ENCODE data around the gene KCNG1. TPM values are rescaled to one million over a fixed set of nuclear protein-coding genes. Genes with fewer than 3 reads are reported as not detected.

KCNG1 gene
- total RNA-seq, 1 donor from 2014 or later: 3.6 TPM

DNA sequence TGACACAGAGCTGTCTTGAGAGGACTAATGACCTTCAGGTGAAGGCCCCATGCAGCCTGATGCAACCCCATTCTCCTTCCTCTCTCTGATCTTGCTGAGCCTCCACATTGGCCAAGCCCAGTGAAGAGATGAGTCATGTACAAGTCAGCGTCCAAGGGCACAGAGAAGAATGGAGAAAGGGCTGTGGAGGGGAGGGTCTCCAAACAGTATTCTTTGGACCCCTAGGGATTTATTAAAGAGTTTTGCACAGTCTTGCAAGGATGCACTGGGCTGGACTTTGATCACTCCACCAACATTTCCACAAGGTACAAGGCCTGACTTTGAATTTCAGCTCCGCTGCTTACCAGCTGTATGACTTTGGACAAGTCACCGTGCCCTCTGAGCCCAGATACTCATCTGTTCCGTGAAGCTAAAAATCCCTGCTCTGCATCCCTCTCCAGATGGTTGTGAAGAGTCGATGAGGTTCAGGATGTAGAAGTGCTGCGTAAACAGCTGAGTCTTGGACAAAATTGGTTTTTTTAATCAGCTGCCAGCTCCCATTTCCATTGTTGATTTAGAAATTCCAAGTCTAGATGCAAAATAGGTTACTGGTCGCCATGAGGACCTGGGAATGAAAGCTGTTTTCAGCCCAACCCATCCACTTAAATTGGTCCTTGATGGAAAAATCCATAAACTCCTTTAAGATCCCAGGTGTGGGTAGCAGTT is 14.1 kb upstream of the KCNG1 start:
- TF ChIP-seq, protein P1, sequence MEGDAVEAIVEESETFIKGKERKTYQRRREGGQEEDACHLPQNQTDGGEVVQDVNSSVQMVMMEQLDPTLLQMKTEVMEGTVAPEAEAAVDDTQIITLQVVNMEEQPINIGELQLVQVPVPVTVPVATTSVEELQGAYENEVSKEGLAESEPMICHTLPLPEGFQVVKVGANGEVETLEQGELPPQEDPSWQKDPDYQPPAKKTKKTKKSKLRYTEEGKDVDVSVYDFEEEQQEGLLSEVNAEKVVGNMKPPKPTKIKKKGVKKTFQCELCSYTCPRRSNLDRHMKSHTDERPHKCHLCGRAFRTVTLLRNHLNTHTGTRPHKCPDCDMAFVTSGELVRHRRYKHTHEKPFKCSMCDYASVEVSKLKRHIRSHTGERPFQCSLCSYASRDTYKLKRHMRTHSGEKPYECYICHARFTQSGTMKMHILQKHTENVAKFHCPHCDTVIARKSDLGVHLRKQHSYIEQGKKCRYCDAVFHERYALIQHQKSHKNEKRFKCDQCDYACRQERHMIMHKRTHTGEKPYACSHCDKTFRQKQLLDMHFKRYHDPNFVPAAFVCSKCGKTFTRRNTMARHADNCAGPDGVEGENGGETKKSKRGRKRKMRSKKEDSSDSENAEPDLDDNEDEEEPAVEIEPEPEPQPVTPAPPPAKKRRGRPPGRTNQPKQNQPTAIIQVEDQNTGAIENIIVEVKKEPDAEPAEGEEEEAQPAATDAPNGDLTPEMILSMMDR (IDR thresholded peaks at IDR 0.05; ENCODE audit: partially characterized antibody, unreplicated experiment): no peak
- H3K9me3 Mint-ChIP-seq (ENCODE audit: unreplicated experiment): peaks cover 4% of the 10 kb centered on the region
- DNase-seq: no peak
- H3K36me3 Mint-ChIP-seq (ENCODE audit: unreplicated experiment): no peaks in the 10 kb centered on the region
- peaks cover 2% of the 10 kb centered on the region for H3K4me1 Mint-ChIP-seq (ENCODE audit: low read depth, unreplicated experiment)
- H3K4me3 Mint-ChIP-seq (ENCODE audit: unreplicated experiment): no peak overlapping the region
- no peak overlapping the region for H3K27ac Mint-ChIP-seq (ENCODE audit: unreplicated experiment)
- H3K27me3 Mint-ChIP-seq (ENCODE audit: unreplicated experiment): peaks cover 3% of the 10 kb centered on the region

DNA sequence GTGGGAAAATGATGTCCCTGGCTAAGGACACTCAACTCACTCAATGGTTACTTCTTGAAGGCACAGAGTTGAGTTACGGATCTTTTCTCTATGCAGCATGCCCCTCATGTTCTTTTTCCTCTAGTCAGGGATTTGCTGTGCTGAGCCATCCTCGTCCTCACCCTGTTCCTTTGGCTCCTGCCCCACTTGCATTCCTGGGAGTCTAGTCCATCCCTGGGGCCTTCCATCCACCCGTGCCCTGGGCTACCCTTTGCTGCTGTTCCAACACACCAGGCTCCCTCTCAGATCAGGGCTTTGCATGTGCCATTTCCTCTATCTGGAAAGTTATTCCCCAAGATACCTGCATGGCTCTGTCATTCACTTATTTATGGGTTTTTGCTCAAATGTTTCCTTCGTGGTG is 13.3 kb upstream of the KCNG1 start:
- Mint-ChIP-seq H3K9me3 (ENCODE audit: unreplicated experiment) (peaks cover 4% of the 10 kb centered on the region), H3K4me1 (ENCODE audit: low read depth, unreplicated experiment) (peaks cover 2% of the 10 kb centered on the region), H3K27me3 (ENCODE audit: unreplicated experiment) (peaks cover 3% of the 10 kb centered on the region), H3K27ac (ENCODE audit: unreplicated experiment) (no peak overlapping the region), H3K4me3 (ENCODE audit: unreplicated experiment) (no peak overlapping the region), H3K36me3 (ENCODE audit: unreplicated experiment) (no peaks in the 10 kb centered on the region)
- TF ChIP-seq, protein P1 (IDR thresholded peaks at IDR 0.05; ENCODE audit: partially characterized antibody, unreplicated experiment): no peak
- DNase-seq: no peak

DNA sequence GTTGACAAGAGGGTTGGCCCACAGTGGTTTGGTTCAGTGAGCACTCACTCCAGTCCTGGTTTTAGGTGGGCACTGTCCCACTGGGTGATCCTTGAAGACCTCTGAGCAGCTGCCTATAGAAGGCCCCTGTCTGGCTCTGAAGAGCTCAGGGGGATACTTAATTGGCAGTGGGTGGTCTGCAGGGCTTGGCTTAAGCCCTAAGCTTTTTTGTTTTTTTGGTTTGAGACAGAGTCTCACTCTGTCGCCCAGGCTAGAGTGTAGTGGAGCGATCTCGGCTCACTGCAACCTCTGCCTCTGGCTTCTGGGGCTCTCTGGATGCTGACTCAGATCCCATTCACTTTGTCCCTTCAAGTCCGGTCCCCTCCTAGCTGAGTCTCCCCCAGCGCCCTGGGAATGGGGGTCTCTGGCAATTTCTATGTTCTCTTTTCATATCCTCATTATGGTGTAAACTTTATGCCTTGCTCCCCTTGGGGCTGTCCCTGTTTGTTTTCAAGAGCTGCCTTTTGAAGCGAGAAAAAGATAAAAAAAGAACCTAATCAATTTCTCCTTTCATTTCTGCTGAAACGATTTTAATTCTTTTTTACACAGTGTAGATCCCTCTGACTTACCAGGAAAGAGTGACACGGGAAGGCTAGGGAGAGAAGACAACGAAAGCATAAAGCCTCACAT is 12.2 kb upstream of the KCNG1 start:
- Mint-ChIP-seq H3K27me3 (ENCODE audit: unreplicated experiment) (peaks cover 3% of the 10 kb centered on the region), H3K4me3 (ENCODE audit: unreplicated experiment) (no peak overlapping the region), H3K9me3 (ENCODE audit: unreplicated experiment) (peaks cover 4% of the 10 kb centered on the region), H3K36me3 (ENCODE audit: unreplicated experiment) (no peaks in the 10 kb centered on the region), H3K27ac (ENCODE audit: unreplicated experiment) (no peak overlapping the region), H3K4me1 (ENCODE audit: low read depth, unreplicated experiment) (peaks cover 2% of the 10 kb centered on the region)
- TF ChIP-seq, protein P1 (IDR thresholded peaks at IDR 0.05; ENCODE audit: partially characterized antibody, unreplicated experiment): no peak
- DNase-seq: no peak

DNA sequence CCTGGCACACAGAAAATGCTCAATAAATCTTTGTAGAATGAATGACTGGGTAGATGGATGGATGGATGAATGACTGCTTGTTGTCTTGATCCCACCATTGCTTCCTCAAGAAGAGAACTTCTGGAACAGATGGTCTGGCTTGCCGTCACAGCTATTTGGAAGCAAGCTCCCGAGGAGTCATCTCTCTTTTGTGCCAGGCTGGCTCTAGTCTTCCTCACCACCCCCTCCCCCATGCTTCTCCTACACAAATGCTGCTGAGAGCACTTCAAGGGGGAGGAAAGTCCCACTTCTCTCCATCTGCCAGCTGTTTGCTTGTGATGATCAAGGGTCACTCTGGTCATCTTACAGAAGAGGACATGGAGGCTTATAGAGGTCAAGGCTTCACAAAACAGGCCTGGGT is 11.6 kb upstream of the KCNG1 start:
- DNase-seq: no peak
- peak overlapping the region; percentile 85 for H3K27ac Mint-ChIP-seq (ENCODE audit: unreplicated experiment)
- TF ChIP-seq, protein P1 (IDR thresholded peaks at IDR 0.05; ENCODE audit: partially characterized antibody, unreplicated experiment): no peak
- no peak overlapping the region for H3K4me3 Mint-ChIP-seq (ENCODE audit: unreplicated experiment)
- peaks cover 2% of the 10 kb centered on the region for H3K4me1 Mint-ChIP-seq (ENCODE audit: low read depth, unreplicated experiment)
- H3K27me3 Mint-ChIP-seq (ENCODE audit: unreplicated experiment): peaks cover 3% of the 10 kb centered on the region
- H3K36me3 Mint-ChIP-seq (ENCODE audit: unreplicated experiment): no peaks in the 10 kb centered on the region
- peaks cover 4% of the 10 kb centered on the region for H3K9me3 Mint-ChIP-seq (ENCODE audit: unreplicated experiment)

Data from glutamatergic neuron (in vitro differentiated cells).